B cell (primary cell): ENCODE measurements around the gene UTS2R. TPM values are rescaled to one million over a fixed set of nuclear protein-coding genes. Genes with fewer than 3 reads are reported as not detected.

Experiments
- ATAC-seq: fragments of 200-7000 bp; cut with Tn5 transposase; one replicate; pipeline ENCODE4 v1.10.0; 2021; ENCODE audit warnings: low read depth, mild to moderate bottlenecking, moderate number of reproducible peaks, moderate library complexity
- CTCF ChIA-PET: fragments of 350-600 bp; sonication (Branson Sonifier 250); formaldehyde crosslinking; loops from one replicate; lab custom pipeline; 2021; ENCODE audit warnings: antibody characterized with exemption, inconsistent platforms; lab: Charles Lee
- POLR2A ChIA-PET: fragments of 350-600 bp; sonication (Branson Sonifier 250); formaldehyde crosslinking; loops from one replicate; lab custom pipeline; 2021; ENCODE audit warnings: antibody characterized with exemption; lab: Charles Lee
- DNase-seq: peaks from one replicate; pipeline ENCODE4 v3.0.0; 2013
- H2AFZ ChIP-seq: 2 replicates; pipeline ENCODE4 v1.6.1; 2012; ENCODE audit warnings: mild to moderate bottlenecking, low read depth, low read length; ENCODE audit not compliant: insufficient read depth, poor library complexity, severe bottlenecking
- H3K27ac ChIP-seq, 2 donors: 1 replicate in 1 of 2; 2 replicates in 1 of 2; pipeline ENCODE4 v1.5.1; 2012 to 2013; ENCODE audit warnings: low read length in 2 of 2, mild to moderate bottlenecking in 2 of 2, moderate library complexity in 1 of 2
- H3K27me3 ChIP-seq, 4 experiments: fragments of 200-600 bp in 1 of 4; sonication (generic) in 1 of 4; replicated peaks in 1 of 4; 1 replicate in 2 of 4; 2 replicates in 2 of 4; pipeline versions ENCODE4 v1.6.1 to v1.7.0; 2013 to 2016; ENCODE audit warnings: low read length in 3 of 4, mild to moderate bottlenecking in 2 of 4, mixed read lengths in 1 of 4, moderate library complexity in 1 of 4; ENCODE audit not compliant: insufficient read depth in 4 of 4, control insufficient read depth in 3 of 4; ENCODE audit errors: control extremely low read depth in 1 of 4
- H3K36me3 ChIP-seq, 2 experiments: replicated peaks in 1 of 2; 1 replicate in 1 of 2; 2 replicates in 1 of 2; pipeline versions ENCODE4 v1.6.1 to v1.7.1; 2013; ENCODE audit warnings: low read length in 1 of 2; ENCODE audit not compliant: insufficient read depth in 2 of 2, control insufficient read depth in 1 of 2; ENCODE audit errors: control extremely low read depth in 1 of 2, extremely low read depth in 1 of 2
- H3K4me1 ChIP-seq, 2 donors: fragments of 200-600 bp in 1 of 2; sonication (generic) in 1 of 2; 1 replicate in 1 of 2; 2 replicates in 1 of 2; pipeline versions ENCODE4 v1.5.1 to v1.6.1; 2013 to 2017; ENCODE audit warnings: low read length in 2 of 2; ENCODE audit not compliant: control insufficient read depth in 2 of 2, insufficient read depth in 2 of 2
- H3K4me2 ChIP-seq: replicated peaks from 2 replicates; pipeline ENCODE3; 2012; ENCODE audit warnings: mild to moderate bottlenecking, low read depth, low read length; ENCODE audit not compliant: poor library complexity, severe bottlenecking
- H3K4me3 ChIP-seq, 5 experiments: fragments of 200-600 bp in 1 of 5; sonication (generic) in 1 of 5; 1 replicate in 3 of 5; 2 replicates in 2 of 5; pipeline versions ENCODE4 v1.5.1 to v1.7.0; 2011 to 2016; ENCODE audit warnings: low read length in 4 of 5, mild to moderate bottlenecking in 4 of 5, low read depth in 2 of 5, control low read depth in 1 of 5, moderate library complexity in 1 of 5; ENCODE audit not compliant: insufficient read depth in 1 of 5; ENCODE audit errors: control extremely low read depth in 1 of 5, extremely low read depth in 1 of 5
- H3K79me2 ChIP-seq: fragments of 200-600 bp; sonication (generic); one replicate; pipeline ENCODE4 v1.6.0; 2016; ENCODE audit warnings: low read length; ENCODE audit not compliant: control insufficient read depth, insufficient read depth
- H3K9ac ChIP-seq: fragments of 200-600 bp; sonication (generic); 2 replicates; pipeline ENCODE4 v1.6.1; 2017; ENCODE audit warnings: mild to moderate bottlenecking, low read length, moderate library complexity
- H3K9me3 ChIP-seq, 3 donors: one replicate each; pipeline versions ENCODE4 v1.6.1 to v1.7.1; 2013; ENCODE audit warnings: low read length in 2 of 3; ENCODE audit not compliant: control insufficient read depth in 2 of 3, insufficient read depth in 1 of 3; ENCODE audit errors: control extremely low read depth in 1 of 3
- H4K20me1 ChIP-seq: 2 replicates; pipeline ENCODE4 v1.6.0; 2012; ENCODE audit warnings: mild to moderate bottlenecking, low read length; ENCODE audit not compliant: insufficient read depth, control insufficient read depth, poor library complexity, severe bottlenecking
- H3K27ac Mint-ChIP-seq: one replicate; pipeline ENCODE4 v1.8.0; 2021; ENCODE audit warnings: mixed read lengths
- H3K27me3 Mint-ChIP-seq: one replicate; pipeline ENCODE4 v1.8.0; 2021; ENCODE audit warnings: mixed read lengths
- H3K4me1 Mint-ChIP-seq: one replicate; pipeline ENCODE4 v1.8.0; 2021; ENCODE audit warnings: mixed read lengths
- H3K4me3 Mint-ChIP-seq: one replicate; pipeline ENCODE4 v1.8.0; 2021; ENCODE audit warnings: mixed read lengths
- H3K9me3 Mint-ChIP-seq: one replicate; pipeline ENCODE4 v1.8.0; 2022; ENCODE audit warnings: mixed read lengths; ENCODE audit not compliant: insufficient read depth
- EZH2 ChIP-seq: IDR thresholded peaks from 2 replicates; pipeline ENCODE4 v1.6.1; 2012; ENCODE audit warnings: borderline replicate concordance, low read depth, mild to moderate bottlenecking, moderate library complexity, low read length; ENCODE audit not compliant: insufficient read depth, poor library complexity, severe bottlenecking
- whole genome bisulfite sequencing: methylation state at CpG from one replicate; pipeline ENCODE4 v1.1.5; 2013; ENCODE audit warnings: missing lambda C conversion rate; ENCODE audit not compliant: insufficient coverage; 5-methylcytosine and 5-hydroxymethylcytosine counted together
- intact Hi-C: fragments of 100-400 bp; cut with micrococcal nuclease; formaldehyde crosslinking; loops from one replicate; pipeline ENCODE4 v1.10.0; 2022
- polyA plus RNA-seq: library from polyadenylated mRNA; depleted of rRNA; stranded (reverse); fragments of >200 nt; gene quantifications from 2 replicates; pipeline ENCODE4 v1.2.3, GENCODE V29; 2012
- total RNA-seq, 2 donors: library from RNA; stranded (reverse); fragments of 120-200 nt in 1 of 2; gene quantifications; 1 replicate in 1 of 2; 2 replicates in 1 of 2; pipeline versions ENCODE4 v1.2.3 to v1.2.4, GENCODE V29; 2013 to 2022
- TF ChIP-seq, protein P1 (sequence below): fragments of 200-600 bp; IDR thresholded peaks from one replicate; pipeline ENCODE4 v1.8.0; 2022; ENCODE audit warnings: antibody characterized with exemption, mild to moderate bottlenecking

UTS2R gene
- total and polyA plus RNA-seq, 2 donors (not counting 1 experiment from before 2014, with no cell fraction given), result 0.86 TPM; not detected in 1

DNA sequence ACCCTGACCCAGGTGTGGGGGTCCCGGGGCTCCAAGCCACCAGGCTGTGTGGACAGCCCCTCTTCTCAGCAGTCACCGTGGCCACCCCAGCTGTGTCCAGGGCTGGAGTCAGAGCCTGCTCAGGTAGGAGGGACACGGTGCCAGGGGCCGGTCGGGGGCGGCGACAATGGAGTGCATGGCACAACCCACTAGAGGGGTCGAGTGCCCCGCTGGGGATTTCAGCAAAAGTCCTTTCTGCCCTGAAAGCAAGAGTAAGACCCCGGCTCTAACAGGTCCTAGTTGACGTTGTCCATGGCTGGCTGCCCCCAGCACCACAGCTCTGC is 11.3 kb downstream of the UTS2R start:
- Histone ChIP-seq H4K20me1 (no peaks in the 10 kb centered on the region), H3K79me2 (no peaks in the 10 kb centered on the region), H3K4me1 (no peaks in the 10 kb centered on the region), H3K9ac (no peak overlapping the region), H3K4me2 (no peak overlapping the region), H3K27ac (no peak overlapping the region), H2AFZ (no peak overlapping the region), H3K27me3 (peaks cover 0 to 55% (median 4%) of the 10 kb centered on the region in 4 experiments), H3K9me3 (no peaks in the 10 kb centered on the region), H3K4me3 (no peak overlapping the region), H3K36me3 (no peaks in the 10 kb centered on the region)
- ChIA-PET CTCF (no interaction called here), POLR2A (no interaction called here)
- H3K27ac Mint-ChIP-seq, result no peak overlapping the region
- peaks cover 3% of the 10 kb centered on the region for H3K4me1 Mint-ChIP-seq
- no peak overlapping the region for H3K4me3 Mint-ChIP-seq
- 81% methylated on average over 11 of the region's 11 CpGs for whole genome bisulfite sequencing
- TF ChIP-seq, protein P1, sequence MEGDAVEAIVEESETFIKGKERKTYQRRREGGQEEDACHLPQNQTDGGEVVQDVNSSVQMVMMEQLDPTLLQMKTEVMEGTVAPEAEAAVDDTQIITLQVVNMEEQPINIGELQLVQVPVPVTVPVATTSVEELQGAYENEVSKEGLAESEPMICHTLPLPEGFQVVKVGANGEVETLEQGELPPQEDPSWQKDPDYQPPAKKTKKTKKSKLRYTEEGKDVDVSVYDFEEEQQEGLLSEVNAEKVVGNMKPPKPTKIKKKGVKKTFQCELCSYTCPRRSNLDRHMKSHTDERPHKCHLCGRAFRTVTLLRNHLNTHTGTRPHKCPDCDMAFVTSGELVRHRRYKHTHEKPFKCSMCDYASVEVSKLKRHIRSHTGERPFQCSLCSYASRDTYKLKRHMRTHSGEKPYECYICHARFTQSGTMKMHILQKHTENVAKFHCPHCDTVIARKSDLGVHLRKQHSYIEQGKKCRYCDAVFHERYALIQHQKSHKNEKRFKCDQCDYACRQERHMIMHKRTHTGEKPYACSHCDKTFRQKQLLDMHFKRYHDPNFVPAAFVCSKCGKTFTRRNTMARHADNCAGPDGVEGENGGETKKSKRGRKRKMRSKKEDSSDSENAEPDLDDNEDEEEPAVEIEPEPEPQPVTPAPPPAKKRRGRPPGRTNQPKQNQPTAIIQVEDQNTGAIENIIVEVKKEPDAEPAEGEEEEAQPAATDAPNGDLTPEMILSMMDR, result no peak
- TF ChIP-seq EZH2, result no peak
- peaks cover 18% of the 10 kb centered on the region for H3K27me3 Mint-ChIP-seq
- DNase-seq, result no peak
- intact Hi-C loops, result no loop called here
- ATAC-seq, result no peak
- H3K9me3 Mint-ChIP-seq, result no peaks in the 10 kb centered on the region

DNA sequence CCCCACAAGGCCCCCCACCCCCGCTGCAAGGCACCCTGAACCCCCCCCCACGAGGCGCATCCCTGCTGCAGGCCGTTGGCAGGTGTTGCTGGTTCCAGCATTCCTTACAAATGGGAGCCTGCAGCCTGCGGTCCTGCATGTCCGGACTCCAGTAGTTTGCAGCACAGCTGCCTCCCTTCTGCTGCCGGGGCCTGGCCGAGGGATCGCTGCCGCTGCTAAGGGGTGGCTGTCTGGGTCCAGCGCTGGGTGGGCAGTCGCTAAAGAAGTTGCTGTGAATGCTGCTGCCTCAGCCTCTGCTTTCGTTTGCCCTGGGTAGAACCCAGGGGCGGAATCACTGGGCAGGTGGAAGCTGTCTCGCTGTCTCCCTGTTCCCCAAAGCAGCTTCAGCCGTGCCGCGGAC is 11.8 kb downstream of the UTS2R start:
- Histone ChIP-seq H4K20me1 (no peaks in the 10 kb centered on the region), H3K9me3 (no peaks in the 10 kb centered on the region), H2AFZ (no peak overlapping the region), H3K4me1 (no peaks in the 10 kb centered on the region), H3K27ac (no peak overlapping the region), H3K4me3 (no peak overlapping the region), H3K79me2 (no peaks in the 10 kb centered on the region), H3K9ac (no peak overlapping the region), H3K4me2 (no peak overlapping the region), H3K27me3 (peaks cover 0 to 50% (median 4%) of the 10 kb centered on the region in 4 experiments), H3K36me3 (no peaks in the 10 kb centered on the region)
- WGBS, result 81% methylated on average over 16 of the region's 18 CpGs
- TF ChIP-seq, protein P1, result no peak
- no peak for TF ChIP-seq EZH2
- ChIA-PET CTCF (interaction anchor here (0.7 kb wide), 1 partner anchor 13 kb away, joined by 3 read pairs; no protein-coding TSS in a partner anchor), POLR2A (no interaction called here)
- Mint-ChIP-seq H3K27me3 (peaks cover 18% of the 10 kb centered on the region), H3K9me3 (no peaks in the 10 kb centered on the region), H3K4me3 (no peak overlapping the region), H3K4me1 (peaks cover 3% of the 10 kb centered on the region), H3K27ac (no peak overlapping the region)
- intact Hi-C loops, result no loop called here
- no peak for ATAC-seq
- DNase-seq, result no peak
